Osteocyte (in vitro differentiated cells): ENCODE data around the gene NHERF1. TPM values are rescaled to one million over a fixed set of nuclear protein-coding genes. Genes with fewer than 3 reads are reported as not detected.

ENCODE experiments used
- DNase-seq: peaks from one replicate; pipeline ENCODE4 v3.0.0; 2021; ENCODE audit warnings: mixed read lengths; ENCODE audit not compliant: unreplicated experiment; ENCODE audit errors: extremely low spot score
- H3K27ac Mint-ChIP-seq: one replicate; pipeline ENCODE4 v1.8.0; 2021; ENCODE audit warnings: mild to moderate bottlenecking, mixed read lengths; ENCODE audit not compliant: unreplicated experiment
- H3K27me3 Mint-ChIP-seq: one replicate; pipeline ENCODE4 v1.8.0; 2021; ENCODE audit warnings: mixed read lengths; ENCODE audit not compliant: unreplicated experiment
- H3K36me3 Mint-ChIP-seq: one replicate; pipeline ENCODE4 v1.8.0; 2021; ENCODE audit warnings: mixed read lengths; ENCODE audit not compliant: unreplicated experiment
- H3K4me1 Mint-ChIP-seq: one replicate; pipeline ENCODE4 v1.8.0; 2021; ENCODE audit warnings: mixed read lengths; ENCODE audit not compliant: unreplicated experiment
- H3K4me3 Mint-ChIP-seq: one replicate; pipeline ENCODE4 v1.8.0; 2021; ENCODE audit warnings: mild to moderate bottlenecking, moderate library complexity, mixed read lengths; ENCODE audit not compliant: unreplicated experiment
- H3K9me3 Mint-ChIP-seq: one replicate; pipeline ENCODE4 v1.8.0; 2021; ENCODE audit warnings: mixed read lengths; ENCODE audit not compliant: unreplicated experiment
- total RNA-seq: library from RNA; stranded (reverse); gene quantifications from 2 replicates; pipeline ENCODE4 v1.2.1, GENCODE V29; 2021
- TF ChIP-seq, protein P1 (sequence below): fragments of 200-600 bp; sonication (generic); IDR thresholded peaks from 2 replicates; pipeline ENCODE4 v1.5.0; 2021; ENCODE audit warnings: antibody characterized with exemption, mild to moderate bottlenecking, moderate library complexity

Gene NHERF1
- total RNA-seq, 1 donor from 2014 or later = 117 TPM

DNA sequence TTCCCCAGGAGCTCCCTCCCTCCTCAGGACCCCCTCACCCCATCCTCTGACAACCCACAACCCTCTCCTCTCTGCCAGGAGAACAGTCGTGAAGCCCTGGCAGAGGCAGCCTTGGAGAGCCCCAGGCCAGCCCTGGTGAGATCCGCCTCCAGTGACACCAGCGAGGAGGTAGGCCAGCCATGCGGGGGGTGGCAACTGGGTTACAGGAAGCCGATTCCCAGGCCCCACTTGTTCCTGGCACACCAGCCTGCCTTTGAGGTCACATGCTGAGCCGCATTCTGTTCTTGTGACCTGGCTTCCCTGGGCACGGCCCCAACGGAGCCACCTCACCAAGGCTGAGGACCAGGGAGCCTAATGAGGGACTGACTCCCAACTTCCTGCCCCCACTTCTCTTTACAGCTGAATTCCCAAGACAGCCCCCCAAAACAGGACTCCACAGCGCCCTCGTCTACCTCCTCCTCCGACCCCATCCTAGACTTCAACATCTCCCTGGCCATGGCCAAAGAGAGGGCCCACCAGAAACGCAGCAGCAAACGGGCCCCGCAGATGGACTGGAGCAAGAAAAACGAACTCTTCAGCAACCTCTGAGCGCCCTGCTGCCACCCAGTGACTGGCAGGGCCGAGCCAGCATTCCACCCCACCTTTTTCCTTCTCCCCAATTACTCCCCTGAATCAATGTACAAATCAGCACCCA is 19.8 kb downstream of the NHERF1 start:
- TF ChIP-seq, protein P1, sequence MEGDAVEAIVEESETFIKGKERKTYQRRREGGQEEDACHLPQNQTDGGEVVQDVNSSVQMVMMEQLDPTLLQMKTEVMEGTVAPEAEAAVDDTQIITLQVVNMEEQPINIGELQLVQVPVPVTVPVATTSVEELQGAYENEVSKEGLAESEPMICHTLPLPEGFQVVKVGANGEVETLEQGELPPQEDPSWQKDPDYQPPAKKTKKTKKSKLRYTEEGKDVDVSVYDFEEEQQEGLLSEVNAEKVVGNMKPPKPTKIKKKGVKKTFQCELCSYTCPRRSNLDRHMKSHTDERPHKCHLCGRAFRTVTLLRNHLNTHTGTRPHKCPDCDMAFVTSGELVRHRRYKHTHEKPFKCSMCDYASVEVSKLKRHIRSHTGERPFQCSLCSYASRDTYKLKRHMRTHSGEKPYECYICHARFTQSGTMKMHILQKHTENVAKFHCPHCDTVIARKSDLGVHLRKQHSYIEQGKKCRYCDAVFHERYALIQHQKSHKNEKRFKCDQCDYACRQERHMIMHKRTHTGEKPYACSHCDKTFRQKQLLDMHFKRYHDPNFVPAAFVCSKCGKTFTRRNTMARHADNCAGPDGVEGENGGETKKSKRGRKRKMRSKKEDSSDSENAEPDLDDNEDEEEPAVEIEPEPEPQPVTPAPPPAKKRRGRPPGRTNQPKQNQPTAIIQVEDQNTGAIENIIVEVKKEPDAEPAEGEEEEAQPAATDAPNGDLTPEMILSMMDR = no peak
- Mint-ChIP-seq H3K9me3 (no peaks in the 10 kb centered on the region), H3K4me3 (peak overlapping the region; percentile 19), H3K27ac (peak overlapping the region; percentile 72), H3K27me3 (no peaks in the 10 kb centered on the region), H3K4me1 (peaks cover 55% of the 10 kb centered on the region), H3K36me3 (peaks cover 33% of the 10 kb centered on the region)
- no peak for DNase-seq

DNA sequence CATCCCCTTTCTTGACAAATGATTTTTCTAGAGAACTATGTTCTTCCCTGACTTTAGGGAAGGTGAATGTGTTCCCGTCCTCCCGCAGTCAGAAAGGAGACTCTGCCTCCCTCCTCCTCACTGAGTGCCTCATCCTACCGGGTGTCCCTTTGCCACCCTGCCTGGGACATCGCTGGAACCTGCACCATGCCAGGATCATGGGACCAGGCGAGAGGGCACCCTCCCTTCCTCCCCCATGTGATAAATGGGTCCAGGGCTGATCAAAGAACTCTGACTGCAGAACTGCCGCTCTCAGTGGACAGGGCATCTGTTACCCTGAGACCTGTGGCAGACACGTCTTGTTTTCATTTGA is 20.3 kb downstream of the NHERF1 start:
- Mint-ChIP-seq H3K27me3 (no peaks in the 10 kb centered on the region), H3K36me3 (peaks cover 33% of the 10 kb centered on the region), H3K27ac (peak overlapping the region; percentile 72), H3K4me1 (peaks cover 54% of the 10 kb centered on the region), H3K4me3 (peak overlapping the region; percentile 19), H3K9me3 (no peaks in the 10 kb centered on the region)
- DNase-seq = no peak
- TF ChIP-seq, protein P1 = no peak

DNA sequence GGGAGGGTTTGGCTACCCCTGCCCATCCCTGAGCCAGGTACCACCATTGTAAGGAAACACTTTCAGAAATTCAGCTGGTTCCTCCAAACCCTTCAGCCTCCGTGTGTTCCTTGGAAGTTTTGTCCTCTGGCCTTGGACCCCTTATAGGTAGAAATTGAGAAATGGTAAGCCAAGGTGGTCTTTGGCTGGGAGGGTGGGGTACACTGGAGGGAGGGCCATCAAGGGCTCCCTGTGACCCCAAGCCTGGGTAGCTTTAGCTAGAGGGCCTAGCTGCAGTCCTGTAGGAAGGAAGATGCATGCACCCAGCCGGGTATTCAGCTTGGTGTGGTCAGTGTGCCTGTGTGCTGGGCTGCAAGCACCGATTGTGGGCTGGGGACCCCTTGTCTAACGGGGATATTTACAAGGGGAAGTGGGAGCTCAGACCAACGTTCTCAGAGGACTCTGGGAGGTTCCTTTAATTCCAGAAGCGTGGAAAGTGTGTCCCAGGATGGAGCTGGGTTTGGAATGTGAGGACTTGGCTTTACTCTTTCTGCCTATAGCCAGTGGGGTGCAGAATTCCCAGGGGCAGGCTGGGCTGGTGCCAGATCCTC is 20.9 kb downstream of the NHERF1 start:
- TF ChIP-seq, protein P1 = no peak
- peaks cover 55% of the 10 kb centered on the region for H3K4me1 Mint-ChIP-seq
- H3K36me3 Mint-ChIP-seq = peaks cover 33% of the 10 kb centered on the region
- H3K4me3 Mint-ChIP-seq = no peak overlapping the region
- no peaks in the 10 kb centered on the region for H3K9me3 Mint-ChIP-seq
- peak overlapping the region; percentile 57 for H3K27ac Mint-ChIP-seq
- DNase-seq = no peak
- H3K27me3 Mint-ChIP-seq = no peaks in the 10 kb centered on the region

DNA sequence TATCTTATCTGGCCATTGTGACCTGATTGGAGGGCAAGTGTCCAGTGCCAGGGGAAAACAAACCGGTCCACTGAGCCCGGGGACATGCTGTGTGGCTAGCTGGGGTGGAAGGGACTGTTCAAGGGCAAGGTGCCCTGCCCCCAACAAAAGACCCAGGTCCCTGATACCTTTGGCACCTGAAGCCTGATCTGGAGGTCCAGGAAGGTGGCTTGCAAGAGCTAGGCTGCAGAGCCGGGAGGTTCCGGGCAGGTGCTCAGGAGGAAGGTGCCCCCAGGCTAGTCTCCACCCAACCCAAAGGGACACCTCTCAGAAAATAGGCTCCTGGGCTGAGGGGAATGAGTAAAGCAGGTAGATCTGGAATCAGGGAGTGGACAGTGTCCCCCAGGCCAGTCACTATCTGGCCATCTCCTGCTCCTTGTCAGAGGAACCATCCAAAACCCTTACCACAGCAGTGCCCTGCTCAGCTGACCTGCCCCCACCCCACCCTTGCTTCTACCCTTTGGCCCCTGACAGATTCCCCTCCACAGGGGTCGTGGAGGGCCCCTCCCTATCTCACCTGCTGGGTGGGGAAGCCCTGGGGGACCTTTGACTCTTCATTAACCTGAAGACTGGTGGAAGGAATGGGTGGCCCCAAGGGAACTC is 21.5 kb downstream of the NHERF1 start:
- H3K9me3 Mint-ChIP-seq = no peaks in the 10 kb centered on the region
- peak overlapping the region; percentile 41 for H3K27ac Mint-ChIP-seq
- TF ChIP-seq, protein P1 = no peak
- no peak for DNase-seq
- H3K27me3 Mint-ChIP-seq = no peaks in the 10 kb centered on the region
- no peak overlapping the region for H3K4me3 Mint-ChIP-seq
- peaks cover 49% of the 10 kb centered on the region for H3K4me1 Mint-ChIP-seq
- peaks cover 33% of the 10 kb centered on the region for H3K36me3 Mint-ChIP-seq
